ENCODE results near the gene HHAT.

DNA sequence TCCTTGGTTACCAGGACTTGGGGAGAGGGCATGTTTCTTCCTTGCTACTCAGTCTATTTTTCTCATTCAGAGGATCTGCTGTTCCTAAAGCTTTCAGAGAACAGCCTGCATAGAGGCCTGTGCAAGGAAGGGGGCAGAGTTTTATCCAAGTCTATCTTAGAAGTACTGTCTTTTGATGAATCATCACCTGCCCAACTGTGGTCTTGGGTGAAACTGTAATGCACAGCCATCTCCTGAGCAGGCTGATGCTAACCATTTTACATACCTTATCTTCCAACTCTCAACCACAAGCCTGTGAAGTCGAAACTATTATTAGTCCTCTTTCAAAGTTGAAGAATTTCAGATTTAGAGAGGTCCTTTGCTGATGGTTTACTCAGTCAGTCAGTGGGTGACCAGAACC, 368.0 kb downstream of the HHAT start:
- TF ChIP-seq, protein P1, sequence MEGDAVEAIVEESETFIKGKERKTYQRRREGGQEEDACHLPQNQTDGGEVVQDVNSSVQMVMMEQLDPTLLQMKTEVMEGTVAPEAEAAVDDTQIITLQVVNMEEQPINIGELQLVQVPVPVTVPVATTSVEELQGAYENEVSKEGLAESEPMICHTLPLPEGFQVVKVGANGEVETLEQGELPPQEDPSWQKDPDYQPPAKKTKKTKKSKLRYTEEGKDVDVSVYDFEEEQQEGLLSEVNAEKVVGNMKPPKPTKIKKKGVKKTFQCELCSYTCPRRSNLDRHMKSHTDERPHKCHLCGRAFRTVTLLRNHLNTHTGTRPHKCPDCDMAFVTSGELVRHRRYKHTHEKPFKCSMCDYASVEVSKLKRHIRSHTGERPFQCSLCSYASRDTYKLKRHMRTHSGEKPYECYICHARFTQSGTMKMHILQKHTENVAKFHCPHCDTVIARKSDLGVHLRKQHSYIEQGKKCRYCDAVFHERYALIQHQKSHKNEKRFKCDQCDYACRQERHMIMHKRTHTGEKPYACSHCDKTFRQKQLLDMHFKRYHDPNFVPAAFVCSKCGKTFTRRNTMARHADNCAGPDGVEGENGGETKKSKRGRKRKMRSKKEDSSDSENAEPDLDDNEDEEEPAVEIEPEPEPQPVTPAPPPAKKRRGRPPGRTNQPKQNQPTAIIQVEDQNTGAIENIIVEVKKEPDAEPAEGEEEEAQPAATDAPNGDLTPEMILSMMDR (IDR thresholded peaks at IDR 0.05; ENCODE audit: low read depth, low read length): no peak
- TF ChIP-seq POLR2A (IDR thresholded peaks at IDR 0.05; ENCODE audit: extremely low read depth, insufficient read length): no peak
- TF ChIP-seq MYC (IDR thresholded peaks at IDR 0.05; ENCODE audit: low read depth, low read length): no peak
